ENCODE data around the gene RIN2.
A peak's percentile ranks its signal among the peaks of the same experiment; 100 is the strongest.

The RIN2 gene

GRCh38 chr20:19739351-19739750 lies 18.7 kb upstream of the RIN2 start:
- DNase-seq (ENCODE audit: low spot score): no peak

GRCh38 chr20:19740512-19740911 lies 17.5 kb upstream of the RIN2 start:
- DNase-seq (ENCODE audit: low spot score): no peak

- peak; percentile 6 for DNase-seq (ENCODE audit: low spot score)
Observed at GRCh38 chr20:19741924-19742323, 16.1 kb upstream of the RIN2 start.

GRCh38 chr20:19742974-19743639 lies 15.0 kb upstream of the RIN2 start:
- no peak for DNase-seq (ENCODE audit: low spot score)

- no peak for DNase-seq (ENCODE audit: low spot score)
Observed at GRCh38 chr20:19743640-19743995, 14.4 kb upstream of the RIN2 start.

GRCh38 chr20:19745106-19745505 lies 13.0 kb upstream of the RIN2 start:
- no peak for DNase-seq (ENCODE audit: low spot score)

- DNase-seq (ENCODE audit: low spot score): no peak
Observed at GRCh38 chr20:19745584-19745983, 12.5 kb upstream of the RIN2 start.

GRCh38 chr20:19746396-19746795 lies 11.7 kb upstream of the RIN2 start:
- no peak for DNase-seq (ENCODE audit: low spot score)

- DNase-seq (ENCODE audit: low spot score): no peak
Observed at GRCh38 chr20:19747903-19748302, 10.2 kb upstream of the RIN2 start.

GRCh38 chr20:19748681-19749080 lies 9.4 kb upstream of the RIN2 start:
- DNase-seq (ENCODE audit: low spot score): no peak

GRCh38 chr20:19749618-19750071 lies 8.4 kb upstream of the RIN2 start:
- DNase-seq (ENCODE audit: low spot score): no peak

GRCh38 chr20:19750101-19750606 lies 7.9 kb upstream of the RIN2 start:
- no peak for DNase-seq (ENCODE audit: low spot score)

GRCh38 chr20:19750907-19751636 lies 7.0 kb upstream of the RIN2 start:
- no peak for DNase-seq (ENCODE audit: low spot score)

GRCh38 chr20:19754201-19754600 lies 3.9 kb upstream of the RIN2 start:
- DNase-seq (ENCODE audit: low spot score): peak; percentile 6

GRCh38 chr20:19756761-19757486 lies 1.1 kb upstream of the RIN2 start:
- peak; percentile 24 for DNase-seq (ENCODE audit: low spot score)

- peak; percentile 95 for DNase-seq (ENCODE audit: low spot score)
Observed at GRCh38 chr20:19757487-19758132, 448 bp upstream of the RIN2 start.

- DNase-seq (ENCODE audit: low spot score): peak; percentile 83
Observed at GRCh38 chr20:19758501-19759331, 658 bp downstream of the RIN2 start.

- peak; percentile 7 for DNase-seq (ENCODE audit: low spot score)
Observed at GRCh38 chr20:19760371-19760721, 2.3 kb downstream of the RIN2 start.

- DNase-seq (ENCODE audit: low spot score): no peak
Observed at GRCh38 chr20:19761326-19761725, 3.3 kb downstream of the RIN2 start.

- peak; percentile 9 for DNase-seq (ENCODE audit: low spot score)
Observed at GRCh38 chr20:19761841-19762240, 3.8 kb downstream of the RIN2 start.

GRCh38 chr20:19764207-19764606 lies 6.1 kb downstream of the RIN2 start:
- DNase-seq (ENCODE audit: low spot score): no peak

- DNase-seq (ENCODE audit: low spot score): no peak
Observed at GRCh38 chr20:19765266-19765665, 7.2 kb downstream of the RIN2 start.

Data from ecto neural progenitor cell (in vitro differentiated cells).